GM12874 (cell line): Measurements from ENCODE around the gene RPL10.

ENCODE experiments used
- CTCF ChIP-seq: IDR thresholded peaks from 2 replicates; pipeline ENCODE4 v1.5.1; 2011; ENCODE audit warnings: low read depth, mild to moderate bottlenecking, control low read depth, low read length, moderate library complexity; ENCODE audit not compliant: insufficient read depth

The RPL10 gene

DNA sequence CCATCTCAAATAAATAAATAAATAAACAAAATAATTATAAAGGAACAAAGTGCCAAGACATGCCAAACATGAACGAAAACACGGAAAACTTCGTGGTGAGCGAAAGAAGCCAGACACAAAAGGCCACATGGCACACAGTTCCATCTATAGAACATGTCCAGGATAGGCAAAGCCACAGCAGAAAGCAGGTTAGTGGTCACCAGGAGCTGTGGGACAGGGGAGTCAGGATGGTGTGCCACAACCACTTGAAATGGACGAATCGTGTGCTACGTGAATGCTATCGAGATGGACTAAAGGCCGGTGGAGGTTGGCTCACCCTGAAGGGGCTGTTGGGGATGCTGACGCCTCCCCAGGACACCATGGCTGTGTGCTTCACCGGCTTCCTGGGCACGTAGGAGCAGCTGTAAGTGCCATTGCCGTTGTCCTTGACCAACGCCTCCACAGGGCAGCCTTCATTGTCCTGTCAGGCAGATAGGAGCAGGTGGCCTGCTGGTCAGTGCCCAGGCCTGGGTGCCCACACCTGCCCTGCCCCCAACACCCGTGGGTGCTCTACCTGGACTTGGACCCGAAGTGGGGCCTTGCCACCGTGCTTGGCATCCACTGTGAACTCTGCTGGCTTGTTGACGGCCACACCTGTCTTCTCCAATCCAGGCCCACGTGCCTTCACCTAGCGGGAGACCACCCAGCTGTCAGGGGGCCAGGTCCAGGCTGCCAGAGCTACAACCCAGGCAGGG, 34.3 kb upstream of the RPL10 start:
- no peak for TF ChIP-seq CTCF

DNA sequence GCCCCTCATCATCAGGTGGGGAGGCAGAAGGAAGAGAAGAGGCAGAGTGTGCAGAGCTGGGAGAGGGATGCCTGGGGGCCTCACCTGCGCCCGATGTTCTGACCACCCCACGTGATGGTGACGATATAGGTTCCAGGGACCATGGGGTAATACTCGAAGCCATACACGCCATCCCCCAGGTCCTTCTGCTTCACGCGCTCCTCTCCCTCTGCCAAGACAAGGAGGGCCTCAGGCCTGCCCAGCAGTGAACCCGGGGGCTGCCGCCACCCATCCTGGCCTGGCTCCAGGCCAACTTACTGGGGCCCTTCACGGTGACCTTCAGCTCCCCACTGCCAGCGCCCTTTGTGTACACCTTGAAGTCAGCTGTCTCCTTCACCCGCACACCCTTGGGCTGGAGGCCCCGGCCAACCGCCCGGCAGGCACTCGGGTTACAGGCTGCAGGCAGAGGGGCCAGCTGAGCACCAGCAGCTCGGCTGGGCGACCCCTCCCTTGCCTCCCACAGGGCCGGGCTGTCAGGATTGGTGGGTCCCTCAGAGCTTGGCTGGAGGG, 33.1 kb upstream of the RPL10 start:
- TF ChIP-seq CTCF: no peak

DNA sequence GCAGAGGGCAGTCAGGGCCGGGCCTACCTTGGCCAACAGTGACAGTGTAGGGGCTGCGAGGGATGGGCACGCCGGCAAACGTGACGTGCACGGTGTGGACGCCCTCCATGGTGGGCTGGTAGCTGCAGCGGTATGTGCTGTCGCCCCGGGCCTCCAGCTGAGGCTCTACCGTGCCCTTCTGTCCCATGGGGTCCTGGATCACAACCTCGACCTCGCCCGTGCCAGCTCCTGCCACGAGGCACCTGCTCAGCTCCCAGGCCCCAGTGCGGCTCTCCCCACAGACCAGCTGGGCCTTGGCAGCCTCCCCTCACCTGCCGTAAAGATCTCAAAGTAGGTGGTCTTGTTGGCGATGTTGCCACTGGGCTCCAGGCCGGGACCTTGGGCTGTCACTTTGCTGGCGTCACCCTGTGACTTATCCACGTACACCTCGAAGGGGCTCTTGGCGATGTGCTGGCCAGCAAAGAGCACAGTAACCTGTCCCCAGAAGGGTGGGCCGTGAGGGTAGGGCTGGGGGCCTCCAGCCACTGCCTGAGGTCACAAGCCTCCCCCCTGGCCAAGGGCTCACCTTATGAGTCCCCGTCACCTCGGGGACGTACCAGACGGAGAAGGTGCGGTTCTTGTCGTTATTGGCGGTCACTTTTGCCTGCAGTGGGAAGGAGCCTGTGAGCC, 32.0 kb upstream of the RPL10 start:
- TF ChIP-seq CTCF: no peak

DNA sequence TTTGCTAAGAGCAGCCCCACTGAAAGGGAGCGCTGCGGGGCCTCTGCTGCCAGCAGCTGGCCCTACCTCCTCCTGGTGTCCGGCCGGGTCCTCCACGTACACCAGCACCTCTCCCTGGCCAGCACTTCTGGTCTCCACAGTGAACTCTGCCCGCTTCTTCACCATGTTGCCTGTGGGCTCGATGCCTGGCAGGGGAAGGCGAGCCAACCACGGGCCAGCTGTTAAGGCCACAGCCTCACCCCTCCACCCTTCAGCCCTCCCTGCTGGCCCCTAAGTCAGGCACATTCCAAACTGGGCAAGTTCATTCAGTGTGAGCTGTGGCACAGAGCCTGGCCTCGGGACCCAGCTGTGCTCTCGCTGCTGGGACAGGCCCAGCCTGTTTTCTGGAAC, 31.5 kb upstream of the RPL10 start:
- TF ChIP-seq CTCF: no peak

DNA sequence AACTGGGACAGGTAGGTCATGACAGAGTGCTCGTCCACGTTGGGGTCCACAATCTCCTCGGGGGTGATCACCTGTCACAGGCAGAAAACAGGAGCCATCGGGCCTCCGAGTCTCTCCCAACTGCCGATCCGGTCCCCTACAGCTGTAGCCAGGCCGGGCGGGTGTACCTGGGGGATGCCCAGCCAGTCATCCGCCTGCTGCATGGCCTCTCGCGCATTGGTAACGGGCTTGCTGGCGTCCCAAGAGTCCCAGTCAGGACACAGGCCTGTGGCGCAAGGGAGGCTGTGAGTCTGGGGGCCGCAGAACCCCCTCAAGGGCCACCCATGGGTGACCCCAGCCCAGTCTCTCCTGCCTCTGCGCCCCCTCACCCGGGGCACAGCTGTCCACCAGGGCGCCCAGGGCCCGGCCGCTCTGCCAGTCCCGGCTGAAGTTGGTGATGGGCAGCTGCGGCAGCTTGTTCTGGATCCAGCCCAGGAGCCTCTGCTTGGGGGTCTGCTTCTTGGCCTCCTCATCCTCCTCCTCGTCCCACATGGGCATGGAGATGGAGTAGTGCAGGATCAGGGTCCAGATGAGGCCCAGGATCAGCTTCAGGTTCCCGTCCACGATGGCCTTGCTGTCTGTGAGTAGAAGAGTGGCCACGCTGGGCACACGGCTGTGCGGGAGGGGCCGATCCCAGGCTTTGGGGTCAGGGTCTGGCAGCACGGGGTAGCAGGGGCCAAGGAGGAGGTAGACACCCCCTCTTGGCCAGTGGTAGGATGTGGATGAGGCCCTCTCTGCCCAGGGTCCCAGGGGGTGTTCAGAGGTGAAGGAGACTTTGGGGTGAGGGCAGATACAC, 30.5 kb upstream of the RPL10 start:
- TF ChIP-seq CTCF: no peak

GRCh38 chrX:154368630-154369448, 29.3 kb upstream of the RPL10 start:
- no peak for TF ChIP-seq CTCF
